ENCODE measurements around the gene BATF2.
A peak's percentile ranks its signal among the peaks of the same experiment; 100 is the strongest.

The BATF2 gene, protein sequence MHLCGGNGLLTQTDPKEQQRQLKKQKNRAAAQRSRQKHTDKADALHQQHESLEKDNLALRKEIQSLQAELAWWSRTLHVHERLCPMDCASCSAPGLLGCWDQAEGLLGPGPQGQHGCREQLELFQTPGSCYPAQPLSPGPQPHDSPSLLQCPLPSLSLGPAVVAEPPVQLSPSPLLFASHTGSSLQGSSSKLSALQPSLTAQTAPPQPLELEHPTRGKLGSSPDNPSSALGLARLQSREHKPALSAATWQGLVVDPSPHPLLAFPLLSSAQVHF

DNA sequence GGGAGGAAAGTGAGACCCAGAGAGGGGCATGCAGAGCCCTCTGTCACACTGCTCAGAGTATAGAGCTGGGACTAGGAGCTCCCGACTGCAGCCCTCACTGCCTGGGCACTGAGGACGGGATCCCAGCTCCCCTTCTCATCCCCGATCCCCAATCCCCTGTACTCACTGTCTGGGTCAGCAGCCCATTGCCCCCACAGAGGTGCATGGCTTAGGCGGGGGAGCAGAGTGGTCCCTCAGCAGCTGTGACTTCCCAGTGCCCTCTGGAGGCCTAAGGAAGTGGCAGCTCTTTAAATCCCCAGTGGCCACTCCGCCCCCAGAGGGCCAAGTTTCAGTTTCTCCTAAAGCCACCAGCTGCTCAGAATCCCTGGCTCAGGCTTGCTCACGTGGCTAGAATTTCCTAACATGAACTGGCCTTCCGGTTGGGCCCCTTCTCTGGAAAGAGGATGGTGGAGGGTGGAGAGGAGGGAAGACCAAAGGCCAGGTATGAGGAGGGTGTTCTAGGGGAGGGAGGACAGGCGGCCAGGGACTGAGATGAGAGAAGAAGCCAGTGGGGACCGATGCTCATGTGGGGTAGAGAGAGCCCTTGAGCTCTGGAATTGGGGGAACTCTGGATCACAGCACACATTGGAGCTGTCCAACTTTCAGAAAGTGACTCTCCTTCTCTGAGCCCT lies at the start of gene BATF2:
Gene BATF2 (minus strand): TSS at position 262 of the 671 bp plus-strand sequence. CDS start 57 bp downstream, at position 205.
- Histone ChIP-seq H3K36me3 (ENCODE audit: control insufficient read depth, insufficient read depth, low read length) (no peaks in the 10 kb centered on the region), H3K27me3 (ENCODE audit: control insufficient read depth, insufficient read depth, low read length) (no peaks in the 10 kb centered on the region), H3K4me1 (ENCODE audit: control insufficient read depth, insufficient read depth, low read length) (peaks cover 1% of the 10 kb centered on the region; the same call in 1 of the 2 replicates), H3K4me3 (ENCODE audit: low read length) (no peak within 1 kb of the TSS), H3K27ac (ENCODE audit: low read length) (no peak within 1 kb of the TSS), H3K9me3 (ENCODE audit: control insufficient read depth, insufficient read depth, low read length) (no peaks in the 10 kb centered on the region)
- DNase-seq (ENCODE audit: low read depth, low spot score): peak; percentile 68
- no CpG with 5 or more reads among the region's 9 CpGs for WGBS (ENCODE audit: insufficient coverage, insufficient read length)

DNA sequence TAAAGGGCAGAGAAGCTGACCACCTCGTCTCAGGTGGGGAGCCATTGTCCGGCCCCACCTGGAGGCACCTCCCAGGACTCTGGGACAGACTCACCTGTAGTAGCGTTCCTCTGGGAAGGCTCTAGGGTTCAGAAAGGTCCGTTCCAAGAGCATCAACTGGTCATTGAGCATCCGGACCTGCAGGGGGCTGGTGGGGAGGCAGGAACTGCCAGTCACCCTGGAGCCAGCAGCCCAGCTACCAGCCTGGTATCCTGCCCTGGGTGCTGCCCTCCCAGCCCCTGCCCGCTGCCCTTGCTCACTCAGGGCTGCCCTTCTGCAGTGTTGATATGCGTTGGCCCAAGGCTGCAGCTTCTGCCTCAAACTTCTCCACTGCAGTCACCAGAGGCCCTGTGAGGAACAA lies 49.0 kb upstream of the BATF2 start:
- no peaks in the 10 kb centered on the region; the same call in 1 of the 2 replicates for H3K27me3 ChIP-seq (ENCODE audit: control insufficient read depth, insufficient read depth, low read length)
- H3K27ac ChIP-seq (ENCODE audit: low read length): no peak overlapping the region
- H3K4me3 ChIP-seq (ENCODE audit: low read length): no peak overlapping the region
- DNase-seq (ENCODE audit: low read depth, low spot score): no peak
- H3K4me1 ChIP-seq (ENCODE audit: control insufficient read depth, insufficient read depth, low read length): no peaks in the 10 kb centered on the region
- no CpG with 5 or more reads among the region's 7 CpGs for WGBS (ENCODE audit: insufficient coverage, insufficient read length)
- H3K36me3 ChIP-seq (ENCODE audit: control insufficient read depth, insufficient read depth, low read length): peaks cover 20% of the 10 kb centered on the region
- H3K9me3 ChIP-seq (ENCODE audit: control insufficient read depth, insufficient read depth, low read length): no peaks in the 10 kb centered on the region

DNA sequence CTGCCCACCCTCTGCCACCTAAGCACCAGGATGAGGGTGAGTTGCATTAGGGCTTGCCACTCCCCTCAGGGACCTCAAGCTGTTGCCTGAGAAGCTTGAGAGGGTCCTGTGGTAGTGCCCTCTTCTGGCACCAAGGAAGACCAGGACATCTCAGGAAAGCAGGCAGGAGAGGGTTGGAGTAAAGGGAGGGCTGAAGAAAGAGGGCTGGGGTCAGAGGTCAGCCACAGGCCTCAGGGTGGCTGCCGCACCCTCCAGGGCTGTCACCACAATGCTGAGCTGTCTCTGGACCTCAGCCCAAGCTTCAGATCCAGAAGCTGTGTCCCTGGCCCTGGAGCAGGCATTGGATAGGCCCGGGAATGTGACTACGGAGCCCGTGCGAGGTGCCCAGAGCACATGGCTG lies 48.3 kb upstream of the BATF2 start:
- no CpG with 5 or more reads among the region's 5 CpGs for WGBS (ENCODE audit: insufficient coverage, insufficient read length)
- DNase-seq (ENCODE audit: low read depth, low spot score): no peak
- H3K27ac ChIP-seq (ENCODE audit: low read length): no peak overlapping the region
- H3K4me3 ChIP-seq (ENCODE audit: low read length): no peak overlapping the region
- H3K4me1 ChIP-seq (ENCODE audit: control insufficient read depth, insufficient read depth, low read length): no peaks in the 10 kb centered on the region
- H3K9me3 ChIP-seq (ENCODE audit: control insufficient read depth, insufficient read depth, low read length): no peaks in the 10 kb centered on the region
- peaks cover 20% of the 10 kb centered on the region for H3K36me3 ChIP-seq (ENCODE audit: control insufficient read depth, insufficient read depth, low read length)
- H3K27me3 ChIP-seq (ENCODE audit: control insufficient read depth, insufficient read depth, low read length): no peaks in the 10 kb centered on the region; the same call in 1 of the 2 replicates

DNA sequence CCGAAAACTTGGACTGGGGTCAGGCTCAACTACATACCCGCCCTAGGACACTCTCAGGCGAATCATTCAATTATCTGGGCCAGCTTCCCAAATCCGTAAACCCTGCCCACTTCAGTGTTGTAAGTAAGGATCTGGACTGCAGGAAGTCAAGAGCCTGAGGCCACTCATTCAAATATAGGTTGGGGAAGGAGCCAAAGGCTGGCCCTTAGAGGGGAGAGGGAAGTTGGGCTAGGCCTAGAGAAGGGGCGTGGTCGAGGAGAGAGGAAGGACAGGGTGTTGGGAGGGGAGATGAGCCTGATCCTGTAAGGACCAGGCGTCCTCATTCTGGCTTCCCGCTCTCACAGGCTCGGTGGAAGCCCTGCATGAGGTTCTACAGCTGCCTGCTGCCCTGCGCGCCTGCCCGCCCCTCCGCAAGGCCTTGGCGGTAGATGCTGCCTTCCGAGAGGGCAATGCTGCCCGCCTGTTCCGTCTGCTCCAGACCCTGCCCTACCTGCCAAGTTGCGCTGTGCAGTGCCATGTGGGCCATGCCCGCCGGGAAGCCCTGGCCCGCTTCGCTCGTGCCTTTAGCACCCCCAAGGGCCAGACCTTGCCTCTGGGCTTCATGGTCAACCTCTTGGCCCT lies 47.2 kb upstream of the BATF2 start:
- no CpG with 5 or more reads among the region's 23 CpGs for WGBS (ENCODE audit: insufficient coverage, insufficient read length)
- no peak overlapping the region for H3K4me3 ChIP-seq (ENCODE audit: low read length)
- DNase-seq (ENCODE audit: low read depth, low spot score): no peak
- H3K36me3 ChIP-seq (ENCODE audit: control insufficient read depth, insufficient read depth, low read length): peaks cover 20% of the 10 kb centered on the region
- no peaks in the 10 kb centered on the region for H3K4me1 ChIP-seq (ENCODE audit: control insufficient read depth, insufficient read depth, low read length)
- no peaks in the 10 kb centered on the region for H3K9me3 ChIP-seq (ENCODE audit: control insufficient read depth, insufficient read depth, low read length)
- H3K27me3 ChIP-seq (ENCODE audit: control insufficient read depth, insufficient read depth, low read length): no peaks in the 10 kb centered on the region; the same call in 1 of the 2 replicates
- no peak overlapping the region for H3K27ac ChIP-seq (ENCODE audit: low read length)

DNA sequence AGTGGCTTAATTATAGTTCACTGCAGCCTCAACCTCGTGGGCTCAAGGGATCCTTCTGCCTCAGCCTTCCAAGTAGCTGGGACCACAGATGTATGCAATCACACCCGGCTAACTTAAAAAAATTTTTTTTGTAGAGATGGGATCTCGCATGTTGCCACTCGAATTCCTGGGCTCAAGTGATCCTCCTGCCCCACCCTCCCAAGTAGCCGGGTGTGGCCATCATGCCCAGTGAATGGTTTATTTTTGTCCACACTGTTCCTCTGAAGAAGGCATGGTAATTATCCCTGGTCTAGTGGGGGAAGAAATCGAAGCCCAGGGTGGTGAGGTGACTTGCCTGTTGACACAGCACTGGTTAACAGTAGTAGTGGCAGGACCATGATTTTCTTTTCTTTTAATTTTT lies 46.1 kb upstream of the BATF2 start:
- H3K4me3 ChIP-seq (ENCODE audit: low read length): no peak overlapping the region

DNA sequence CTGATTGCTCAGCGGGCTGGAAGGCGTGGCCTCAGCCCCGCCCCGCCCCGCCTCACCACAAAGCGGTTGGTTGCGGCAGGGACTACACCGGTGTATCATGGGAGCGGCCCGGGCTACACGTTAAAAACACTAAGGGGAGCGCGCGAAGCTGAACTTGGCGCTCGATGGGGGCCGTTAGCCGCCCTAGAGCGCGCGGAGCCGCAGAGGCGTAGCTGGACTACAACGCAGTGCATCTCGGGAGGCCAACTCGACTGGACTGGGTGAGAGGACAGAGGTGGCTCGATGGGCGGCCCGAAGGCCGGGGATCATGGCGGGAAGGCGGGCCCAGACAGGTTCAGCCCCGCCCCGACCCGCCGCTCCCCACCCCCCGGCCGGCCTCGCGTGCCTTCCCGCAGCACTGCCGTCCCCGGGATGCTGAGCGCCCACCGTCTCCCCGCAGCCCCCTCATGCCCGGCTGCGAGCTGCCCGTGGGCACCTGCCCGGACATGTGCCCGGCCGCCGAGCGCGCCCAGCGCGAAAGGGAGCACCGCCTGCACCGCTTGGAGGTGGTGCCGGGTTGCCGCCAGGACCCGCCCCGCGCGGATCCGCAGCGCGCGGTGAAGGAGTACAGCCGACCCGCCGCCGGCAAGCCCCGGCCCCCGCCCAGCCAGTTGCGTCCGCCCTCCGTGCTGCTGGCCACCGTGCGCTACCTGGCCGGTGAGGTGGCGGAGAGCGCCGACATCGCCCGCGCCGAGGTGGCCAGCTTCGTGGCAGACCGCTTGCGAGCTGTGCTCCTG lies 44.3 kb upstream of the BATF2 start, which contains the start of gene SAC3D1:
Gene SAC3D1 (plus strand): TSS at position 364 of the 776 bp plus-strand sequence. CDS start 83 bp downstream, at position 447.
- Histone ChIP-seq H3K9me3 (ENCODE audit: control insufficient read depth, insufficient read depth, low read length) (no peaks in the 10 kb centered on the region), H3K36me3 (ENCODE audit: control insufficient read depth, insufficient read depth, low read length) (peaks cover 17% of the 10 kb centered on the region), H3K27me3 (ENCODE audit: control insufficient read depth, insufficient read depth, low read length) (no peaks in the 10 kb centered on the region; the same call in 1 of the 2 replicates), H3K27ac (ENCODE audit: low read length) (no peak within 1 kb of the TSS), H3K4me3 (ENCODE audit: low read length) (peak within 1 kb of the TSS; percentile 87), H3K4me1 (ENCODE audit: control insufficient read depth, insufficient read depth, low read length) (no peaks in the 10 kb centered on the region)
- WGBS (ENCODE audit: insufficient coverage, insufficient read length): no CpG with 5 or more reads among the region's 91 CpGs
- DNase-seq (ENCODE audit: low read depth, low spot score): peak; percentile 73

More for the DNA sequence above, 46.1 kb upstream of the BATF2 start:
- Histone ChIP-seq H3K4me1 (ENCODE audit: control insufficient read depth, insufficient read depth, low read length) (no peaks in the 10 kb centered on the region), H3K9me3 (ENCODE audit: control insufficient read depth, insufficient read depth, low read length) (no peaks in the 10 kb centered on the region), H3K27me3 (ENCODE audit: control insufficient read depth, insufficient read depth, low read length) (no peaks in the 10 kb centered on the region; the same call in 1 of the 2 replicates), H3K36me3 (ENCODE audit: control insufficient read depth, insufficient read depth, low read length) (peaks cover 20% of the 10 kb centered on the region), H3K27ac (ENCODE audit: low read length) (no peak overlapping the region)
- no CpG with 5 or more reads among the region's 6 CpGs for WGBS (ENCODE audit: insufficient coverage, insufficient read length)
- no peak for DNase-seq (ENCODE audit: low read depth, low spot score)

DNA sequence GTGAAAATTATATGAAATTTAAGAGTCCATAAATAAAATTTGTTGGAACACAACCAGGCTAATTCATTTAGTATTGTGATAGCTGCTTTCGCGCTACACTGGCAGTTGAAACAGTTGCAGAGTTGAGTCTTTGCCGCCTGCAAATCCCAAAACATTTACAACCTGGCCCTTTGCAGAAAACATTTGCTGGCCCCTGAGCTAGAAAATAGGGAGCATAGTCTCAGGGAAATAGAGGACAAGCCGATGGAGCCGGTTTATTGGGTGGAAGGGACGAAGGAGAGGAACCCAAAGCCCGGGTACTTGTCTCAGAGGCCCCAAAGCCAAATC lies 43.7 kb upstream of the BATF2 start:
- H3K36me3 ChIP-seq (ENCODE audit: control insufficient read depth, insufficient read depth, low read length): peaks cover 15% of the 10 kb centered on the region
- no peaks in the 10 kb centered on the region; the same call in 1 of the 2 replicates for H3K27me3 ChIP-seq (ENCODE audit: control insufficient read depth, insufficient read depth, low read length)
- no CpG with 5 or more reads among the region's 7 CpGs for WGBS (ENCODE audit: insufficient coverage, insufficient read length)
- DNase-seq (ENCODE audit: low read depth, low spot score): no peak
- no peaks in the 10 kb centered on the region for H3K9me3 ChIP-seq (ENCODE audit: control insufficient read depth, insufficient read depth, low read length)
- H3K27ac ChIP-seq (ENCODE audit: low read length): no peak overlapping the region
- no peaks in the 10 kb centered on the region for H3K4me1 ChIP-seq (ENCODE audit: control insufficient read depth, insufficient read depth, low read length)
- peak overlapping the region; percentile 87; the same call in 1 of the 2 replicates for H3K4me3 ChIP-seq (ENCODE audit: low read length)

DNA sequence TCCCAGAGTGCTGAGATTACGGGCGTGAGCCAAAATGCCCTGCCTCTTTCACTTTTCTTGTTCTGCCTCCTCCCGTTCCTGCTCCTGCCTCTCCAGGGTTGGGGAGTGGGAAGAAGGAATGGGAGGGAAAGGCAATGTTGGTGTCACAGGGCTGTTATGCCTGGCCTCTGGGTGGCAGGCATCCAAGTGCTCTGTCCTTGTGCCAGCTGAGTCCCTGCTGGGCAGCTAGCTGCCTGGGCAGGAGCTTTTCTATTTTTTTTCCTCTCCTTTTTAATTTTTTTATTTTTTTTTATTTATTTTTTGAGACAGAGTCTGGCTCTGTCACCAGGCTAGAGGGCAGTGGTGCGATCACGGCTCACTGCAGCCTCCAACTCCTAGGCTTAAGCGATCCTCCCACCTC lies 40.2 kb upstream of the BATF2 start:
- no peaks in the 10 kb centered on the region for H3K9me3 ChIP-seq (ENCODE audit: control insufficient read depth, insufficient read depth, low read length)
- no peak overlapping the region for H3K4me3 ChIP-seq (ENCODE audit: low read length)
- H3K36me3 ChIP-seq (ENCODE audit: control insufficient read depth, insufficient read depth, low read length): peaks cover 2% of the 10 kb centered on the region; the same call in 1 of the 2 replicates
- no peak overlapping the region for H3K27ac ChIP-seq (ENCODE audit: low read length)
- H3K4me1 ChIP-seq (ENCODE audit: control insufficient read depth, insufficient read depth, low read length): no peaks in the 10 kb centered on the region
- no peaks in the 10 kb centered on the region for H3K27me3 ChIP-seq (ENCODE audit: control insufficient read depth, insufficient read depth, low read length)
- DNase-seq (ENCODE audit: low read depth, low spot score): no peak
- no CpG with 5 or more reads among the region's 6 CpGs for WGBS (ENCODE audit: insufficient coverage, insufficient read length)

DNA sequence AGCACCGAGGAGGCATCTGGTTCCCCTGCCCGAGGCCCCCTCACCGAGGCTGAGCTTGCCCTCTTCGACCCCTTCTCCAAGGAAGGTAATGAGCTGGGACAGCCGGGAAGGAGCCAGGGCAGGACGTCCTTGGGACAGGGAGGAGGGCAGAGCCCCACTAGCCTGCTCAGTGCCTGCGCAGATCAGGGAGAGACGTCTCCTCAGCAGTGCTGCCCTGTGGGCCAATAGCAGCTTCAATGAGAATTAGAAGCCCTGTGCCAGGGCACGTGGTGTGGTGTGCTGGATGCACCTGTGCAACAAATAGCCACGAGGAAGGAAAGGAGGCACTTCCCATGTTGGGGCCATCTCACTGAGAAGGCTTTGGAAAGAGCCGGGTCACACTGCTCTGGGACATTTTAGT lies 38.8 kb upstream of the BATF2 start:
- WGBS (ENCODE audit: insufficient coverage, insufficient read length): no CpG with 5 or more reads among the region's 11 CpGs
- no peak for DNase-seq (ENCODE audit: low read depth, low spot score)
- no peak overlapping the region for H3K4me3 ChIP-seq (ENCODE audit: low read length)

DNA sequence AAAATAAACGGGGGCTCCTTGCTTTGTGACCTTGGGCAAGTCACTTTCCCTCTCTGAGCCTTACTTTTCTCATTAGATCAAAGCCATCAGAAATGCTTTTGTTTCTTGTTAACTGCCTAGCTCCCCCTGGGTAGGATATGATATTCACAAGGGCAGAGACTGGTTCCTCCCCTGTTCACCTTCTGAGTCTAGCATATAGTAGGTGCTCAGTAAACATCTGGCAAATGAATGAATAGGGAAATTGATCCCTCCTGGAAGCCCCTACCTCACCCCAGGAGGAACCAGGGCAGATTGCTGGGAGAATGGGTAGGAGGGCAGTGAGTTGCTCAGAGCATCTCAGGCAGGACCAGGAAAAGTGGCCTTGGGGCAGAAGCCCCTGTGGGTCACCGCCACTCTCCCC lies 37.7 kb upstream of the BATF2 start:
- H3K4me3 ChIP-seq (ENCODE audit: low read length): no peak overlapping the region
- H3K36me3 ChIP-seq (ENCODE audit: control insufficient read depth, insufficient read depth, low read length): peaks cover 2% of the 10 kb centered on the region; the same call in 1 of the 2 replicates
- H3K27me3 ChIP-seq (ENCODE audit: control insufficient read depth, insufficient read depth, low read length): no peaks in the 10 kb centered on the region
- no peak overlapping the region for H3K27ac ChIP-seq (ENCODE audit: low read length)
- DNase-seq (ENCODE audit: low read depth, low spot score): no peak
- H3K4me1 ChIP-seq (ENCODE audit: control insufficient read depth, insufficient read depth, low read length): no peaks in the 10 kb centered on the region
- WGBS (ENCODE audit: insufficient coverage, insufficient read length): no CpG with 5 or more reads among the region's 2 CpGs
- H3K9me3 ChIP-seq (ENCODE audit: control insufficient read depth, insufficient read depth, low read length): no peaks in the 10 kb centered on the region

More for the DNA sequence above, 38.8 kb upstream of the BATF2 start:
- H3K27me3 ChIP-seq (ENCODE audit: control insufficient read depth, insufficient read depth, low read length): no peaks in the 10 kb centered on the region
- no peaks in the 10 kb centered on the region for H3K4me1 ChIP-seq (ENCODE audit: control insufficient read depth, insufficient read depth, low read length)
- H3K9me3 ChIP-seq (ENCODE audit: control insufficient read depth, insufficient read depth, low read length): no peaks in the 10 kb centered on the region
- no peak overlapping the region for H3K27ac ChIP-seq (ENCODE audit: low read length)
- peaks cover 2% of the 10 kb centered on the region; the same call in 1 of the 2 replicates for H3K36me3 ChIP-seq (ENCODE audit: control insufficient read depth, insufficient read depth, low read length)

Data from iPS DF 6.9 (cell line).